ENCODE results near the gene SUMF1.

The SUMF1 gene

GRCh38 chr3:4509043-4509442 lies 42.0 kb upstream of the SUMF1 start:
- no peak for TF ChIP-seq Cebpa-rat (IDR thresholded peaks at IDR 0.05)
- H3K4me1 ChIP-seq, result peaks cover 30 to 42% (median 37%) of the 10 kb centered on the region in 10 experiments
- peaks cover 0 to 91% (median 6%) of the 10 kb centered on the region in 11 experiments; a peak in 8 of 22 replicates for H4K20me1 ChIP-seq
- no peak overlapping the region for H3K4me3 ChIP-seq
- peaks cover 0 to 36% (median 0%) of the 10 kb centered on the region in 11 experiments; a peak in 6 of 22 replicates for H3K36me3 ChIP-seq
- H3K4me2 ChIP-seq, result no peak overlapping the region; a peak in 1 of 22 replicates
- no peaks in the 10 kb centered on the region for H3K9me3 ChIP-seq (replicated peaks in 1 of 11)
- no peaks in the 10 kb centered on the region for H3K27me3 ChIP-seq
- no peak overlapping the region for H3K9ac ChIP-seq
- H3K27ac ChIP-seq, result no peak overlapping the region

GRCh38 chr3:4508048-4508981 lies 41.2 kb upstream of the SUMF1 start:
- Histone ChIP-seq H3K9ac (no peak overlapping the region), H3K4me1 (peaks cover 37 to 49% (median 44%) of the 10 kb centered on the region in 10 experiments), H3K36me3 (peaks cover 0 to 35% (median 0%) of the 10 kb centered on the region in 11 experiments; a peak in 6 of 22 replicates), H3K27ac (no peak overlapping the region), H4K20me1 (peaks cover 0 to 90% (median 5%) of the 10 kb centered on the region in 11 experiments; a peak in 7 of 22 replicates), H3K4me2 (peak overlapping the region; percentile 4 to 54 (median 29); a peak in 17 of 22 replicates), H3K4me3 (no peak overlapping the region), H3K27me3 (no peaks in the 10 kb centered on the region), H3K9me3 (replicated peaks in 1 of 11) (no peaks in the 10 kb centered on the region)
- TF ChIP-seq Cebpa-rat (IDR thresholded peaks at IDR 0.05), result no peak

- H3K9ac ChIP-seq, result no peak overlapping the region
These were observed 40.0 kb upstream of the SUMF1 start for GRCh38 chr3:4507024-4507596.

GRCh38 chr3:4506559-4507023 lies 39.5 kb upstream of the SUMF1 start:
- Histone ChIP-seq H3K4me1 (peaks cover 46 to 63% (median 55%) of the 10 kb centered on the region in 10 experiments), H3K9ac (no peak overlapping the region), H3K9me3 (replicated peaks in 1 of 11) (no peaks in the 10 kb centered on the region), H3K27me3 (no peaks in the 10 kb centered on the region), H3K4me2 (peak overlapping the region in 2 of 11 experiments; percentile 6 to 29; a peak in 2 of 22 replicates), H3K36me3 (peaks cover 0 to 27% (median 5%) of the 10 kb centered on the region in 11 experiments; a peak in 9 of 22 replicates), H3K4me3 (no peak overlapping the region), H4K20me1 (peaks cover 0 to 74% (median 0%) of the 10 kb centered on the region in 11 experiments; a peak in 5 of 22 replicates), H3K27ac (no peak overlapping the region)
- no peak for TF ChIP-seq Cebpa-rat (IDR thresholded peaks at IDR 0.05)

More at GRCh38 chr3:4507024-4507596, 40.0 kb upstream of the SUMF1 start:
- H3K4me2 ChIP-seq, result peak overlapping the region; percentile 4 to 54 (median 29); a peak in 16 of 22 replicates
- H3K27me3 ChIP-seq, result no peaks in the 10 kb centered on the region
- H4K20me1 ChIP-seq, result peaks cover 0 to 79% (median 0%) of the 10 kb centered on the region in 11 experiments; a peak in 5 of 22 replicates
- H3K4me1 ChIP-seq, result peaks cover 46 to 61% (median 55%) of the 10 kb centered on the region in 10 experiments
- no peak overlapping the region for H3K4me3 ChIP-seq
- no peaks in the 10 kb centered on the region for H3K9me3 ChIP-seq (replicated peaks in 1 of 11)
- no peak overlapping the region for H3K27ac ChIP-seq
- peak in 3 of 11 experiments; percentile 19 to 62 (median 31); a peak in 3 of 22 replicates for TF ChIP-seq Cebpa-rat (IDR thresholded peaks at IDR 0.05)
- peaks cover 0 to 29% (median 0%) of the 10 kb centered on the region in 11 experiments; a peak in 6 of 22 replicates for H3K36me3 ChIP-seq

- peaks cover 0 to 29% (median 11%) of the 10 kb centered on the region in 11 experiments; a peak in 11 of 22 replicates for H3K36me3 ChIP-seq
- peak overlapping the region; percentile 83 to 96 (median 88) for H3K4me2 ChIP-seq
- H3K27me3 ChIP-seq, result no peaks in the 10 kb centered on the region
- peak overlapping the region in 1 of 11 experiments; percentile 66; a peak in 1 of 22 replicates for H3K9ac ChIP-seq
- peak overlapping the region in 6 of 11 experiments; percentile 53 to 76 (median 72); a peak in 2 of 22 replicates for H3K27ac ChIP-seq
- H3K9me3 ChIP-seq (replicated peaks in 1 of 11), result no peaks in the 10 kb centered on the region
- H3K4me3 ChIP-seq, result no peak overlapping the region
- H3K4me1 ChIP-seq, result peaks cover 46 to 63% (median 55%) of the 10 kb centered on the region in 10 experiments
- peaks cover 0 to 67% (median 0%) of the 10 kb centered on the region in 11 experiments; a peak in 4 of 22 replicates for H4K20me1 ChIP-seq
- no peak for TF ChIP-seq Cebpa-rat (IDR thresholded peaks at IDR 0.05)
These were observed 38.9 kb upstream of the SUMF1 start for GRCh38 chr3:4505688-4506558.

- peak overlapping the region; percentile 20 to 76 (median 55); a peak in 19 of 22 replicates for H3K9ac ChIP-seq
- no peak for TF ChIP-seq Cebpa-rat (IDR thresholded peaks at IDR 0.05)
- no peaks in the 10 kb centered on the region for H3K27me3 ChIP-seq
- peaks cover 0 to 35% (median 19%) of the 10 kb centered on the region in 11 experiments; a peak in 12 of 22 replicates for H3K36me3 ChIP-seq
- H3K27ac ChIP-seq, result peak overlapping the region in 9 of 11 experiments; percentile 51 to 76 (median 72); a peak in 20 of 22 replicates
- peaks cover 46 to 63% (median 55%) of the 10 kb centered on the region in 10 experiments for H3K4me1 ChIP-seq
- peaks cover 0 to 63% (median 0%) of the 10 kb centered on the region in 11 experiments; a peak in 3 of 22 replicates for H4K20me1 ChIP-seq
- H3K4me2 ChIP-seq, result peak overlapping the region; percentile 83 to 96 (median 88)
- no peaks in the 10 kb centered on the region for H3K9me3 ChIP-seq (replicated peaks in 1 of 11)
- peak overlapping the region; percentile 11 to 56 (median 43); a peak in 17 of 20 replicates for H3K4me3 ChIP-seq
These were observed 37.5 kb upstream of the SUMF1 start for GRCh38 chr3:4504340-4505261.

GRCh38 chr3:4503050-4503449 lies 36.0 kb upstream of the SUMF1 start:
- Histone ChIP-seq H3K4me2 (peak overlapping the region; percentile 83 to 96 (median 88)), H3K36me3 (peaks cover 0 to 36% (median 19%) of the 10 kb centered on the region in 11 experiments; a peak in 12 of 22 replicates)

More at GRCh38 chr3:4503050-4503449, 36.0 kb upstream of the SUMF1 start:
- no peak for TF ChIP-seq Cebpa-rat (IDR thresholded peaks at IDR 0.05)
- Histone ChIP-seq H3K27ac (peak overlapping the region in 4 of 11 experiments; percentile 71 to 72 (median 72); a peak in 3 of 22 replicates), H3K9me3 (replicated peaks in 1 of 11) (no peaks in the 10 kb centered on the region), H3K4me3 (no peak overlapping the region), H3K4me1 (peaks cover 44 to 61% (median 48%) of the 10 kb centered on the region in 10 experiments), H3K27me3 (no peaks in the 10 kb centered on the region), H3K9ac (no peak overlapping the region), H4K20me1 (peaks cover 0 to 58% (median 0%) of the 10 kb centered on the region in 11 experiments; a peak in 3 of 22 replicates)
